Measurements from ENCODE around the gene CHGA. TPM values are rescaled to one million over a fixed set of nuclear protein-coding genes. Genes with fewer than 3 reads are reported as not detected.

The CHGA gene
- total and polyA plus RNA-seq, 4 donors, result 0.05 TPM; not detected in 3

DNA sequence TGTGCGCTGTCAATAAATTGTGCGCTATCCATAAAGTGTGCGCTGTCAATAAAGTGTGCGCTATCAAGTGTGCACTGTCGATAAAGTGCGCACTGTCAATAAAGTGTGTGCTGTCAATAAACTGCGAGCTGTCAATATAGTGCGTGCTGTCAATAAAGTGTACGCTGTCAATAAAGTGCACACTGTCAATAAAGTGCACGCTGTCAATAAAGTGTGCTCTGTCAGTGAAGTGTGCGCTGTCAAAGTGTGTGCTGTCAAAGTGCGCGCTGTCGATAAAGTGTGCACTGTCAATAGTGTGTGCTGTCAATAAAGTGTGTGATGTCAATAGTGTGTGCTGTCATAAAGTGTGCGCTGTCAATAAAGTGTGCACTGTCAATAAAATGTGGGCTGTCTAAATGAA, 2.9 kb upstream of the CHGA start:
- H3K36me3 ChIP-seq (ENCODE audit: control insufficient read depth in 4 of 4, insufficient read depth in 3 of 4, low read depth in 1 of 4, low read length in 3 of 4), result no peaks in the 10 kb centered on the region
- no peaks in the 10 kb centered on the region for H3K9me3 ChIP-seq (ENCODE audit: control insufficient read depth in 4 of 4, low read length in 3 of 4)
- TF ChIP-seq RXRA (IDR thresholded peaks at IDR 0.05) (no peak), YY1 (IDR thresholded peaks at IDR 0.05) (no peak), SP1 (IDR thresholded peaks at IDR 0.05) (no peak), HNF4A (conservative IDR thresholded peaks at IDR 0.05) (no peak), FOXA2 (IDR thresholded peaks at IDR 0.05) (no peak), FOXA1 (IDR thresholded peaks at IDR 0.05) (no peak), TAF1 (conservative IDR thresholded peaks at IDR 0.05) (no peak), HNF4G (IDR thresholded peaks at IDR 0.05) (no peak), JUND (IDR thresholded peaks at IDR 0.05) (no peak)
- TF ChIP-seq, protein P1, sequence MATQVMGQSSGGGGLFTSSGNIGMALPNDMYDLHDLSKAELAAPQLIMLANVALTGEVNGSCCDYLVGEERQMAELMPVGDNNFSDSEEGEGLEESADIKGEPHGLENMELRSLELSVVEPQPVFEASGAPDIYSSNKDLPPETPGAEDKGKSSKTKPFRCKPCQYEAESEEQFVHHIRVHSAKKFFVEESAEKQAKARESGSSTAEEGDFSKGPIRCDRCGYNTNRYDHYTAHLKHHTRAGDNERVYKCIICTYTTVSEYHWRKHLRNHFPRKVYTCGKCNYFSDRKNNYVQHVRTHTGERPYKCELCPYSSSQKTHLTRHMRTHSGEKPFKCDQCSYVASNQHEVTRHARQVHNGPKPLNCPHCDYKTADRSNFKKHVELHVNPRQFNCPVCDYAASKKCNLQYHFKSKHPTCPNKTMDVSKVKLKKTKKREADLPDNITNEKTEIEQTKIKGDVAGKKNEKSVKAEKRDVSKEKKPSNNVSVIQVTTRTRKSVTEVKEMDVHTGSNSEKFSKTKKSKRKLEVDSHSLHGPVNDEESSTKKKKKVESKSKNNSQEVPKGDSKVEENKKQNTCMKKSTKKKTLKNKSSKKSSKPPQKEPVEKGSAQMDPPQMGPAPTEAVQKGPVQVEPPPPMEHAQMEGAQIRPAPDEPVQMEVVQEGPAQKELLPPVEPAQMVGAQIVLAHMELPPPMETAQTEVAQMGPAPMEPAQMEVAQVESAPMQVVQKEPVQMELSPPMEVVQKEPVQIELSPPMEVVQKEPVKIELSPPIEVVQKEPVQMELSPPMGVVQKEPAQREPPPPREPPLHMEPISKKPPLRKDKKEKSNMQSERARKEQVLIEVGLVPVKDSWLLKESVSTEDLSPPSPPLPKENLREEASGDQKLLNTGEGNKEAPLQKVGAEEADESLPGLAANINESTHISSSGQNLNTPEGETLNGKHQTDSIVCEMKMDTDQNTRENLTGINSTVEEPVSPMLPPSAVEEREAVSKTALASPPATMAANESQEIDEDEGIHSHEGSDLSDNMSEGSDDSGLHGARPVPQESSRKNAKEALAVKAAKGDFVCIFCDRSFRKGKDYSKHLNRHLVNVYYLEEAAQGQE (IDR thresholded peaks at IDR 0.05), result no peak
- TF ChIP-seq, protein P2, sequence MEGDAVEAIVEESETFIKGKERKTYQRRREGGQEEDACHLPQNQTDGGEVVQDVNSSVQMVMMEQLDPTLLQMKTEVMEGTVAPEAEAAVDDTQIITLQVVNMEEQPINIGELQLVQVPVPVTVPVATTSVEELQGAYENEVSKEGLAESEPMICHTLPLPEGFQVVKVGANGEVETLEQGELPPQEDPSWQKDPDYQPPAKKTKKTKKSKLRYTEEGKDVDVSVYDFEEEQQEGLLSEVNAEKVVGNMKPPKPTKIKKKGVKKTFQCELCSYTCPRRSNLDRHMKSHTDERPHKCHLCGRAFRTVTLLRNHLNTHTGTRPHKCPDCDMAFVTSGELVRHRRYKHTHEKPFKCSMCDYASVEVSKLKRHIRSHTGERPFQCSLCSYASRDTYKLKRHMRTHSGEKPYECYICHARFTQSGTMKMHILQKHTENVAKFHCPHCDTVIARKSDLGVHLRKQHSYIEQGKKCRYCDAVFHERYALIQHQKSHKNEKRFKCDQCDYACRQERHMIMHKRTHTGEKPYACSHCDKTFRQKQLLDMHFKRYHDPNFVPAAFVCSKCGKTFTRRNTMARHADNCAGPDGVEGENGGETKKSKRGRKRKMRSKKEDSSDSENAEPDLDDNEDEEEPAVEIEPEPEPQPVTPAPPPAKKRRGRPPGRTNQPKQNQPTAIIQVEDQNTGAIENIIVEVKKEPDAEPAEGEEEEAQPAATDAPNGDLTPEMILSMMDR (IDR thresholded peaks at IDR 0.05; ENCODE audit: low read depth, low read length, missing input control), result no peak
- TF ChIP-seq, protein P3, sequence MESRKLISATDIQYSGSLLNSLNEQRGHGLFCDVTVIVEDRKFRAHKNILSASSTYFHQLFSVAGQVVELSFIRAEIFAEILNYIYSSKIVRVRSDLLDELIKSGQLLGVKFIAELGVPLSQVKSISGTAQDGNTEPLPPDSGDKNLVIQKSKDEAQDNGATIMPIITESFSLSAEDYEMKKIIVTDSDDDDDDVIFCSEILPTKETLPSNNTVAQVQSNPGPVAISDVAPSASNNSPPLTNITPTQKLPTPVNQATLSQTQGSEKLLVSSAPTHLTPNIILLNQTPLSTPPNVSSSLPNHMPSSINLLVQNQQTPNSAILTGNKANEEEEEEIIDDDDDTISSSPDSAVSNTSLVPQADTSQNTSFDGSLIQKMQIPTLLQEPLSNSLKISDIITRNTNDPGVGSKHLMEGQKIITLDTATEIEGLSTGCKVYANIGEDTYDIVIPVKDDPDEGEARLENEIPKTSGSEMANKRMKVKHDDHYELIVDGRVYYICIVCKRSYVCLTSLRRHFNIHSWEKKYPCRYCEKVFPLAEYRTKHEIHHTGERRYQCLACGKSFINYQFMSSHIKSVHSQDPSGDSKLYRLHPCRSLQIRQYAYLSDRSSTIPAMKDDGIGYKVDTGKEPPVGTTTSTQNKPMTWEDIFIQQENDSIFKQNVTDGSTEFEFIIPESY (IDR thresholded peaks at IDR 0.05), result no peak
- TF ChIP-seq, protein P4, sequence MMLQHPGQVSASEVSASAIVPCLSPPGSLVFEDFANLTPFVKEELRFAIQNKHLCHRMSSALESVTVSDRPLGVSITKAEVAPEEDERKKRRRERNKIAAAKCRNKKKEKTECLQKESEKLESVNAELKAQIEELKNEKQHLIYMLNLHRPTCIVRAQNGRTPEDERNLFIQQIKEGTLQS (IDR thresholded peaks at IDR 0.05), result no peak
- no peak overlapping the region for H3K4me3 ChIP-seq (ENCODE audit: low read depth in 1 of 3, low read length in 3 of 3)
- no peak for DNase-seq (ENCODE audit: low spot score)
- H3K9ac ChIP-seq (ENCODE audit: low read depth in 1 of 2, low read length in 2 of 2), result no peak overlapping the region
- no peak overlapping the region for H3K27ac ChIP-seq (ENCODE audit: low read depth in 1 of 2, low read length in 2 of 2)
- WGBS, result 94% methylated on average over 15 of the region's 15 CpGs
- H3K4me1 ChIP-seq (ENCODE audit: control insufficient read depth in 4 of 4, insufficient read depth in 4 of 4, low read length in 3 of 4), result peaks cover 0 to 4% (median 0%) of the 10 kb centered on the region in 4 donors
- H3K27me3 ChIP-seq (ENCODE audit: control insufficient read depth in 4 of 4, insufficient read depth in 4 of 4, low read length in 3 of 4), result peaks cover 0 to 11% (median 0%) of the 10 kb centered on the region in 4 donors

DNA sequence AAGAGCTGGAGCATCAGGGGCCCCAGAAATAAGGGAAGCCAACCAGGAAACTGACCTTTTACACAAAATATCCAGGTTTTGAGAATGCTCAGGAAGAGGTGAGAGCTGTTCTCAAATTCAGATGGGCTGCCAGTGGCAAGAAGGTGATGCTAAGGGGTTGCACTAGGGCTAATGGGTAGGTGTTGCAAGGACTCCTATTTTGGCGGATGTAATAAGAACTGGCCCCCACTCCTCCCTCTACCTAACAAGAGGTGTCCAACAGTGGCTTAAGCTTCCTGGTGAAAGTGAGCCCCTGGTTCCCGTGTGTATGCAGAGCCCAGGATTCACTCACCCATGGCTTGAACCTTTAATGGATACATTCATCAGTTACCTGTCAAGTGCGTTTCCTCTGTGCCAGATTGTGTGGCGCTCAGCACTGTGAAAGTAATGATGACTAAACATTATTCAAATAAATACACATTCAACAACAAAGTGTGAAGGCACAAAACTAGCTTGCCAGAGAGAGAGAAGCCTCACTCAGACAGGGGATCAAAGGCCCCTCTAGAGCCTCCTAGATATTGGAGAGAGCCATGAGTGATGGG, 705 bp upstream of the CHGA start:
- Histone ChIP-seq H3K36me3 (ENCODE audit: control insufficient read depth in 4 of 4, insufficient read depth in 3 of 4, low read depth in 1 of 4, low read length in 3 of 4) (no peaks in the 10 kb centered on the region), H3K4me3 (ENCODE audit: low read depth in 1 of 3, low read length in 3 of 3) (no peak overlapping the region), H3K9ac (ENCODE audit: low read depth in 1 of 2, low read length in 2 of 2) (no peak overlapping the region), H3K27me3 (ENCODE audit: control insufficient read depth in 4 of 4, insufficient read depth in 4 of 4, low read length in 3 of 4) (peaks cover 0 to 11% (median under 1%) of the 10 kb centered on the region in 4 donors), H3K4me1 (ENCODE audit: control insufficient read depth in 4 of 4, insufficient read depth in 4 of 4, low read length in 3 of 4) (peaks cover 0 to 4% (median 0%) of the 10 kb centered on the region in 4 donors), H3K27ac (ENCODE audit: low read depth in 1 of 2, low read length in 2 of 2) (no peak overlapping the region), H3K9me3 (ENCODE audit: control insufficient read depth in 4 of 4, low read length in 3 of 4) (no peaks in the 10 kb centered on the region)
- TF ChIP-seq FOXA2 (IDR thresholded peaks at IDR 0.05) (no peak), FOXA1 (IDR thresholded peaks at IDR 0.05) (no peak), EGR1 (IDR thresholded peaks at IDR 0.05; ENCODE audit: low read depth in 2 of 2) (no peak), HNF4G (IDR thresholded peaks at IDR 0.05) (no peak), SP1 (IDR thresholded peaks at IDR 0.05) (no peak), YY1 (IDR thresholded peaks at IDR 0.05) (no peak), NR2F2 (IDR thresholded peaks at IDR 0.05) (no peak), GABPA (IDR thresholded peaks at IDR 0.05 in 1 of 2, conservative IDR thresholded peaks at IDR 0.05 in 1 of 2) (no peak)
- TF ChIP-seq, protein P5, sequence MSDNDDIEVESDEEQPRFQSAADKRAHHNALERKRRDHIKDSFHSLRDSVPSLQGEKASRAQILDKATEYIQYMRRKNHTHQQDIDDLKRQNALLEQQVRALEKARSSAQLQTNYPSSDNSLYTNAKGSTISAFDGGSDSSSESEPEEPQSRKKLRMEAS (IDR thresholded peaks at IDR 0.05), result no peak
- TF ChIP-seq, protein P2 (IDR thresholded peaks at IDR 0.05; ENCODE audit: low read depth, low read length, missing input control), result no peak
- TF ChIP-seq, protein P3 (IDR thresholded peaks at IDR 0.05), result no peak
- TF ChIP-seq, protein P4 (IDR thresholded peaks at IDR 0.05), result no peak
- 69% methylated on average over 4 of the region's 4 CpGs for WGBS
- no peak for DNase-seq (ENCODE audit: low spot score)

All from liver (tissue), 9 donors.